Activated naive CD4-positive, alpha-beta T cell (primary cell): Measurements from ENCODE around the gene FBLN1.
"Not testable (repeated sequence)": the region's sequence is repeated elsewhere in the genome, so short reads cannot be mapped to it uniquely, and the experiment has no call there.

Experiments
- DNase-seq, 4 experiments: peaks; one replicate each; lab custom pipeline; 2025; lab: John Stamatoyannopoulos, UW

The FBLN1 gene

DNA sequence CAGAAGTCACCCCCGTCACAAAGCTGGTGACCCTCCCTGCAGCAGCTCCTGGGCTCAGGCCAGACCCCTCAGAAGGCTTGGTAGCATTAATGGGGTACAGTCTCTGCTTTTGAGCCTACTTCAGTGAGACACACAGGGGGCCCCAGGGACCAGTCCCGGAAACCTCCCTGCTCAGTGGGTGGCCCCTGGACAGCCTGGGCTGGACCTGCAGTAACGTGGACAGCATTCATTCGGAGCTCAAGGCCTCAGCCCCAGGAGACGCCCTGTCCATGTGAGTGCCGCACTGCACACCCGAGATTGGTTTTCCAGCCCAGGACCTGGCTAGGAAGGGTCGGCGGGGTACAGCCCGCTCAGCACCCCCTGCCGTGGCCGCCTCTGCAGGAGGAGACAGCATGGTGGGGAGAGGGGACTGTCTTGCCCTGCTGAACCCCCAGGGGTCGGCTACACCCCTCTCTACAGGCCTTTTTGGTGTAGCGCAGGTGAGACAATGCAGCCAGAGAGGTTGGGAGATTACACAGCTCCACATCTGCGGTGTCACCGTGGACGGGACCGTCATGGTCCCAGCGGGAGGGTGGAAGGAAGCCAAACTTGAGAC is 83.4 kb downstream of the FBLN1 start:
- DNase-seq = no peak

DNA sequence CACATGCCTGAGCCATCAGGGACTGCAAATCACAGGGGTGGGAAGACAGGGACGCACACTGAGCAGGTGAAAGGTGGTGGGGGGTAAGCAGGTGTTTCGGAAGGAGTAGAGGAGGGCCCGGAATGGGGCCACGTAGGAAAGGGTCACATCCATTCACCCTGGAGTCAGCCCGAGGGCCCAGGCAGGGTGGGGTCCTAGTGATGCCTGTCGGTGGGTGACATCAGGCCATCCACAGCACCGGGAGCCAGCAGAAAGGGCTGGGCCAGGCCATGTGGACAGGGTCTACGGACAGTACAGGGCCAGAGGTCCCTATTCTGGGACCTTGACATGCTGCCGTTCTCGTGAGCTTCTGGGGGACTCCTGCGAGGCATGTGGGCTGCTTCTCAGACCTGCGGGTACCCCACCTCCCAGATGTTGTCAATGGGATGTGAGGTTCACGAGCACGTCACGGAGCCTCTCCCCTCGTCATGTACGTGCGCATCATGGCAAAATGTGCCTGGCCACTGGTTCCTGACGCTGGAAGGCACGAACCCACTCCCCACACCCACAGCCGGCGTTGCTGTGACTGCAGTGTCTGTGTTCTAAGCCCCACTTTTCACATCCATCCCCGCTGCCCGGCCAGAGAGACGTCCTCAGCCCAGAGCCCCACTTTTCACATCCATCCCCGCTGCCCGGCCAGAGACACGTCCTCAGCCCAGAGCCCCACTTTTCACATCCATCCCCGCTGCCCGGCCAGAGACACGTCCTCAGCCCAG is 84.1 kb downstream of the FBLN1 start:
- no peak for DNase-seq

DNA sequence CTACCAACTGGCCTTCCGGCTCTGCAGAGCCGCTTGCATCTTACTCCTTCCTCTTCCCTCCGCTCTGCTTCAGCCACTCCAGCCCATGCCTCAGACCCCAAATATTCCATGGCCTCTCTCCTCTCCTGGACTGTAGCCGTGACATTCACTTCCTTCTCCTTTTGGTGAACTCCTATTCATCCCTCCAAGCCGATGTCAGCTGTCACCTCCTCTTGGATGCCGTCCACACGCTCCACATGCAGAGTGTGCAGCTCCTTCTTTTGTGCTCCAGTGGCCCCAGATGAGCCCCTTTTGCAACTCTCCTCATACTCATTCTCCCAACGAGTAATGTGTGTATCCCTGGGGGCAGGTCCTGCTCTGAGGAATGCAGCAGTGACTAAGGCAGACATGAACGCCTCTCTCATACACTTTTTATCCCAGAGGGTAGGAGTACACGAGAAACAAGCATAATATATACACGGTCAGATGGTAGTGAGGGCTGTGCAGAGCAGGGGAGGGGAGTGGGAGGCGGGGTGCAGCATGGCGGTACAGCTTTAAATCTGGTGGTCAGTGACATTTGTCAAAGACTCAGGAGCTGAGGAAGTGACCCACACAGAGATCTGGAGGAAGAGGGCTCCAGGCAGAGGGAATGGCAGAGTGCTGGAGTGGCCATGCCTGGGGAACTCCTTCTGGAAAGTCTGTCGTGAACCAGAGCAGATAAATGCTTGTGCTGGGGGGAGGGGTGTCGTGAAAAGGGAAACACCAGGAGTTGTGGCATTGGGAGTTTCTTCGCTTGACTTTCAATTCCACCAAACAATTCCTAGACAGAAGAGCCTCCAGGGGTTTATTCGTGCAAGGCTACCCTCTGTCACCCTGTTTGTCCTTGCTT is 85.2 kb downstream of the FBLN1 start:
- no peak for DNase-seq

DNA sequence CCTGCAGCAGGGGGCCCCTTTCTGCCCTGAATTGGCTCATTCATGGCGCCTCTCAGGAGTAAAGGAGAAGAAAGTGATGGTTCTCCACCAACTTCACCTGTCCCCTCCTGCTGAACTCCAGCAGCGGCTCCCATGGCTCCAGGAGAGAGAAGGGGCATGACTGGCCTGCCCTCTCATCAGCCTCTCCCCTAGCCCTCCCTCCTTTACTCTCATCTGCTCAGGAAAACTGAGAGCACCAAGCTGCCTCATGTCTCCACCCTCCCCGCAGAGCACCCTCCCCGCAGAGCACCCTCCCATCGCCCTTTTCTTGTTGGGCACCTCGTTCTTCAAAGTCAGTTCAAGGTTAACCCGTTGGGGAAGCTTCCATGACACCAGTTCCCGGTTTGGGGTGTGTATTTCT is 86.9 kb downstream of the FBLN1 start:
- no peak for DNase-seq

DNA sequence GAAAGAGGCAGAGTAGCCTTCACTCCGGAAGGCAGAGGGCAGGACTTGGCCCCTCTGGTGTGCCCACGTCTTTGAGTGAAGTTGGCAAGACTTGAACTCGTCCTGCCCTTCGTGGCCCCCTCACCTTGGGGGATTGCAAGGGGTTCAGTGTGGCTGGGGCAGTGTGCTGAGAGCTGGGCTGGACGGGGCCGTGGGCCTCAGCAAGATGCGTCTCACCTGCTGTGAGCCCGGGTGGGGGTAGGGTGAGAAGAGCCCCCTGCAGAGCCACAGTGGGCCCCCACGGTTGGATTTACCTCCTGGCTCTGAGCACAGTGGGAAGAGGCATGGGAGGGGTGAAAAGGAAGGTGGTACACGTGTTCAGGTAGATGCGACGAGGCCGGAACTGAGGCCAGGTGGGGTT is 87.6 kb downstream of the FBLN1 start:
- DNase-seq = no peak

DNA sequence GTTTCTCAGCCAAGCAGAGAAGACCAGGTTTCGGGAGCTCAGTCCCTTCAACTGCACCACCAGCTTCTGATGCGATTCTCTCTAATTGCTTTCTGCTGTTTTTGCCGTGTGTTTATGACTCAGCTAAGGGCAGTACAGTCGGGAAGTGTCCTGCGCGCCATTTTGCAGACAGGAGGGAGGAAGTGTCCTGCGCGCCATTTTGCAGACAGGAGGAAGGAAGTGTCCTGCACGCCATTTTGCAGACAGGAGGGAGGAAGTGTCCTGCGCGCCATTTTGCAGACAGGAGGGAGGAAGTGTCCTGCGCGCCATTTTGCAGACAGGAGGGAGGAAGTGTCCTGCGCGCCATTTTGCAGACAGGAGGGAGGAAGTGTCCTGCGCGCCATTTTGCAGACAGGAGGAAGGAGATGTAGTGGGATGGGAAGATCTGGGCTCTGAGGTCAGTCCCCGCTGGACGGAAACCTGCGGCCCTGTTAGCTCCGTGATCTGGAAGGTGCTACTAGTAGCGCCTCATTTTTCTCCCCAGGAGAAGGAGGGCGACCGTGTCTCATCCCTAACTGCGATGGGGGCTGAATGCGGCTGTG is 89.0 kb downstream of the FBLN1 start:
- DNase-seq = not testable (repeated sequence)

DNA sequence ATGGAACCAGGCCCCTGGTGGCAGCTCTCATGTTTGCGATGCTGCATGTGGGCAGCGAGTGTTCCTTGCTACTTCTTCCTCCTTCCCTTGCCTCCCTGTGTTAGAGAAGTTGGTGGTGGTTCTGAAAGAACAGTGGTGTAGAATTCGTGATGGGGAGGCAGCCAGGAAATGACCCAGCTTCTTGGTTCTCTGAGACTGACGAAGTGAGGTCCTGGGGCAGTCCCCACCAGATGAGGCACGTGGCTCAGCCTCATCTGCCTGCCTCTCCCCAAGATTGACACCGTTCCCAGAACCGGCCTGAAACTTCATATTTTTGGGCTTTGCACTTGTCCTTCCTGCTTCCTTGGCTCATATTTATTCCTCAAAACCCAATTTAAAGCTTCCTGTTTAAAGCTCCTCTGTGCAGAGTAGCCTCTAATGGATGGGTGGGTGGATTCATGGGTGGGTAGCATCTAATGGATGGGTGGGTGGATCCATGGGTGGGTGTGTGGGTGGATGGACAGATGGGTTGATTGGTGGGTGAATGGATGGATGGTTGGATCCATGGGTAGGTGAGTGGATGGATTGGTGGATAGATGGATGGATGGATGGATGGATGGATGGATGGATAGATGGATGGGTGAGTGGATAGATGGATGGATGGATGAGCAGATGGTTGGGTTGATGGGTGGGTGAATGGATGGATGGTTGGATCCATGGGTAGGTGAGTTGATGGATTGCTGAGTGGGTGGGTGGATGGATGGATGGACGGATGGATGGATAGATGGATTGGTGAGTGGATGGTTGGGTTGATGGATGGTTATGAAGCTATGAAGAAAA is 91.6 kb downstream of the FBLN1 start:
- DNase-seq = no peak

DNA sequence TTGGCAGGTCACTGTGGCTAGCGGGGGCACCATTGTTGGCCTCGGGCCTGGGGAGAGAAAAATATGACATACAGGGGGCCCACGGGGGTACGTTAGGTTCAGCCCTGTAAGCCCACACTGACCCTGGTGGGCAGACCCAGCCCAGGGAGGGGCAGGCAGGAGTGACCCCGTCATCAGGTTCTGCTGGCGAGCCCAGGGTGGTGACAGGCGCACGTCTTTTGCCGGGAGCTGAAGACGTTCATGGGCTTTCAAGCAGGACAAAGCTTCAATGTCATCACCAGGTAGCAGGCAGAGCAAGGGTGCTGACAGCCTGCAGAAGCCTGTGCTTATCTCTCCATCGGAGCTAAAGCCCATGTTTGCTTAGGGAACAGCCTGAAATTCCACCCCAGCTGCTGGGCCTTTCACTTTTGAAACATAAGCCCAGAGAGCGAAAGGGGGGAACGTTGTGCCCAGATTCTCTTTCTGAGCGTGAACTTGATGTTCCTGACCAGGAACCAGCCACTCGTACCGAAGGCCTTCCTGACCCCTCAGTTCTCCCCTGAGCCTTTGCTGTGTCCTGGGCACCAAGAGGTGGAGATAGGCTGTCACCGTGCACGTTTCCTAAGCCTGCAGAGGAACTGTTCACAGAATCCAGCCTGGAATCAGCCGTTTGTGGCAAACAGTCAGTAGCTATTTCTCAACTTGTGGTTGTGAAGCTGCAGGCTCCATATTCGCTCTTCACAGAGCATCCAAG is 94.9 kb downstream of the FBLN1 start:
- DNase-seq = no peak

DNA sequence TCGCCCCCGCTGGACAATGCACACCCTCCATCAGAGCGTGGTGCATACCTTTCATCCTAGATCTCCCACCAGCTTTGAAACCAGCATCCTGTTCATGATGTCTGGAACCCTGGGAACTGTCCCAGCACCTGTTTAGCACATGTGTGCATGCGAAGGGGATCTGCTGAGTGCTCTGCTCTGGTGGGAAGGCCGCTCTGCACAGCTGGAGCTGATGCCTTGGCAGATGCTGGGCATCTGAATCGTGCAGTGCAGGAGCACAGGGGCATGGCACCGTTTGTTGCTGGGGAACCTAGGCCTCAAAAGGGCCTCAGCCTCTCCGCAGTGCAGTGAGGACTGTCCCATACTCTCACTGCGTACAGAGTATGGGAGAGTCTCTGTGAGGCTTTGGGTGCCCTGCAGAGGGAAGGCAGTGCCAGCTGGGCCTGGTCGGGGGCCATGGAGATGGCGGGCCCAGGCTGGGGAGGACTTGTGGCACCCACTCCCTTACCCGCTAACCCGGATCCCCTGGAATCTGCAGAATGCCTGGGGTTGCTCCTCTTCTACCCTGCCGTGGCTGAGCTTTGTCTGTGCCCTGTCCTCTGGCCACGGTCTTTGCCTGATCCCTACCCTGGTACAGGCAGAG is 96.0 kb downstream of the FBLN1 start:
- no peak for DNase-seq

DNA sequence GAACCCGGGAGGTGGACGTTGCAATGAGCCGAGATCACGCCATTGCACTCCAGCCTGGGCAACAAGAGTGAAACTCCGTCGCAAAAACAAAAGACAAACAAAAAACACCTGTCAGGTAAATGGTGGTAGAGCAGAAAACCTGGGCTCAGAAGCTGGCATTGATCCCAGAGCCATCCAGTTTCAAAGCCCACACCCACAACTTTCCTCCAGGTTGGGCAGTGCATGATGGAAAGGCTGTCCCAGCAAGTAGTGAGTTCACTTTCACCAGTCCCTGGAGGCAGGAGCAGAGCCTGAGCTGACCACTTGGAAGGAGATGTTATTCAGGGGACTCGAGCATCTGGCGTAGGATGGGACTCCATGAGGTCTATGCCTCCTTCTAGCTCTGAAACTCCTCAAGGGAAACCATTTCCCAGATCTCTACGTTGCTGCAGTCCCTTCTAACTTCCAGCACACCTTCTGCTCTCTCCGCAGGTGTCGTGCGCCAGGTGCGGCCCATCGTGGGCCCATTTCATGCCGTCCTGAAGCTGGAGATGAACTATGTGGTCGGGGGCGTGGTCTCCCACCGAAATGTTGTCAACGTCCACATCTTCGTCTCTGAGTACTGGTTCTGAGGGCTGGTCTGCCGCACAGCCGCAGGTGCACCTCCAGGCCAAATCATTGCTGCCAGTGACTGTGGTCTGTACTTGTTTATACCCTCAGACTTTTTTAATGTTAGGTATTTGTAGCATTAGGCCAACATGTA is 97.3 kb downstream of the FBLN1 start:
- no peak for DNase-seq

DNA sequence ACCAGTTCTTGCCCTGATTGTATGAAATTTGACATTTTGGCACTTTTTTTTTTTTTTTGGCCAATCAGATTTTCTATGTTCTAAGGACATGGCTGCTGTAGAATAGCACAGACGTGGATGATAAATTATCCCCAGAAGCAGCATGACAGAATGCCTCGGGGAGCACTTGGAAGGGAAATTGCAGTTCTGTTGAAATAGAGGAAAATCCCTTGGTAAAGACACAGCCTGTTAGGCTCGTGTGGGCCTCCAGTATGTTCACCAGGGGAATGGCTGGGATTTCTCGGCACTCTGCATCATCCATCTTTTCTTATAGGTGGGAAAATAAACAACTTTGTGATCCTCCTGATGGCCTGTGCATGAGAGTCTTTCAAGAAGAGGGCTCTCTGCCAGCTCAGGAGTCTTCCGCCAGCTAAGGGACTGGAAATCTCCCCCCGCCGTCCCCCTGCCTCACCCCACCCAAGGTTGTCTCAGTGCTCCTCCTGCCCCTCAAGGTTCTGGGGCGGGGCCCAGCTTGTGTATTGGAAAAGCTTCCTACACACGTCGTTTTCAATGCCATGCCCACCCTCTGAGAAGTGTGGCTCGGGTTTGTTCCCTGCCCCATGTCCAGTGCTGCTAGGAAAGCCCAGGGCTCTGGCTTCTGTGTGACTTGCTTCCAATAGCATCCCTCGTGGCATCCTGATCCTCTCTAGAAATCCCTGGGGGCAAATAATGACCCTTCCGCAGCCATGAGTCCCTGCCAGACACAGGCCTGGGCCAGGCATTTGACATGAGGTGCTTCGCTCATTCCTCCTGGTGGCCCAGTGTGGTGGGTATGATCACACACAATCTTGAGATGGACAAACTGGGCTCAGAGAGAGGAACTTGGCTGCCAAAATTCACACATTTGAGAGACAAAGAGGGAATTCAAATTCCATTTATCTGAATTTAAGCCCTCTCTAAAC is 98.4 kb downstream of the FBLN1 start:
- no peak for DNase-seq

DNA sequence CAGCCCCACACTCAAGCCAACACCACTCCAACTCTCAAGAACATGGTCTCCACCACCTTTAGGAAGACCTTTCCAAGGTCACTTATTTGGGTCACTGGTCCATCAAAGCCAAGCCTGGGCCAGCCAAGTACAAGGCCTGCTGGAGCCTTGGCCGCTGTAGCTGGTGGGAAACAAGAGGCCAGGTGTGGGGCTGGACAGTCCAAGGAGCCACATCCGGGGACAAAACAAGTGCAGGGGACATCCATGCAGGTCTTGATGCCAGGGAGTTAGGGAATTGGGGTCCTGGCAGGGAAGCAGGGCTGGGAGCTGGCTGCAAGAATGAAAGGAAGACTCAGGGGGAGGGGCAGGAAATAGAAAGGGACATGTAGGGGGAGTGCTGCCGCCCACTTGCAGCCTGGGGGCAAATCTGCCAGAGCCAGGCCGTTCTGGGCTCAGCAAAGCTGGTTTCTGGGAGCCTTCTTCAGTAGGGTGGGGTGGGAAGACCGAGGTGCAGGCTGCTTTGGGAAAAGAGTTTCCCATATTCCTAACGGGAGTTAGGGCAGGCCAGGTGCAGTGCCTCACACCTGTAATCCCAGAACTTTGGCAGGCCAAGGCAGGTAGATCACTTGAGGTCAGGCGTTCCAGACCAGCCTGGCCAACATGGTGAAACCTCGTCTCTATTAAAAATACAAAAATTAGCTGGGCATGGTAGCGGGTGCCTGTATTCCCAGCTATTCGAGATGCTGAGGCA is 99.5 kb downstream of the FBLN1 start:
- no peak for DNase-seq

DNA sequence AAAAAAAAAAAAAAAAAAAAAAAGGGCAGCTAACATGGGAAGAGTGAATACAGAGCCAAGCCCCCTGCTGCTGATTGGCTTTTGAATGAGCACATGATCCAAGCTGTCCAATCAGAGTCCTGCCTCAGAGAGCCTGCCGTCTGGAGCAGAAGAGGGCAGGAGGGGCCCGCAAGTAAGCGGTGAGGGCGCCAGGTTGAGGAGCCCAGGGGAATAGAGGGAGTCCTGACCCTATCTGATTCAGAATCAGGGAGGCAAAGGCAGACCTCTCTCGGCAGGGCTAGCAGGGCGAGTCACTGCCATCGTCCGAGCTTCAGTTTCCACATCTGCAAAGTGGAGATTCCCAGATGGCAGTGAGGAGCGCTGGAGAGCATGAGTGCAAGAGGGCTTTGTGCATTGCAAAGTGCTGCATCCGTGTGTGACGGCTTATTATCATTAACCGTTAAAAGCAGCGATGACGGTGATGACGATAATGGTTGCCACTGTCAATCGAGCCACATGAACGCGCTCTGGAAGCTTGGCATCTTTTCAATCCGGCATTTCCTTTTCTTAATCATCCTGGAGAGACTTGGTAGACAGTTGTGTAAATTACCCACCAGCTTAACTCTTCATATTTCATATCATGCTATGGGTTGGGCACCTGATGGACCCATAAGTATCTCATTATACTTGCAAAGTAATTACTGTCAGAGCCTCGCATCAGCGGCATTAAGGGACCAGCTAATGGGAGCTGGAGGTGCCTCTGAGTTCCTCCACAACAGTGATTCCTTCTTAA is 100.3 kb downstream of the FBLN1 start:
- no peak for DNase-seq

DNA sequence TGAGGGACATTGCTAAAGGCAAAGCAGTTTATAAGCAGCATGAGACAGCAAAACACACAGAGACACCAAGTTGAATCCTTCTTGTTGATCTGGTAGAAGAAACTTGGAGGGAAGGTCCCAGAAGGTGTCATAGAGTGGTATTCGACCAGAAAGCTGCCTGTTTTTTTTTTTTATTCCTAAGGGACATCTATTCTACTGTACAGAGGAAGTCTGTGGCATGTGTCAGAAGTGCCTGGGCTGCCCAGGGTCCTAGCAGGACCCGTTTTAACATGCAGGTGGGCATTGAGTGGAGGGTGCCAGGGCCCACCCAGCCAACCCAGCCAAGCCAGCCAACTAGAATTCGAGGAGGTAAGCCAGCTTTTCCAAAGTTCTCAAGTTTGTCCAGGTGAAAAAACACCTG is 100.9 kb downstream of the FBLN1 start:
- no peak for DNase-seq

DNA sequence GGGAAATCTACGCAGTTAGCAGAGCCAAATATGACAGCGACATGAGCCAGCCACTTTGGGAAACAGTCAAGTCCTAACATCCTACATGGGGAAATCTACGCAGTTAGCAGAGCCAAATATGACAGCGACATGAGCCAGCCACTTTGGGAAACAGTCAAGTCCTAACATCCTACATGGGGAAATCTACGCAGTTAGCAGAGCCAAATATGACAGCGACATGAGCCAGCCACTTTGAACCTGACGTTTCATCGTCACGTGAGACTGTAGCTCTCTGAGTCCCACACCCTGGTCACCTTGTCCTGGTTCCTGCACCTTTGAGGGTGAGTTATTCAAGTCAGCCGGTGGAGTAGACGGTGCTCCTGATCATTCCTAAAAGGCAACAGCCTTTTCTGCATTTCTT is 105.4 kb downstream of the FBLN1 start:
- DNase-seq = not testable (repeated sequence)

DNA sequence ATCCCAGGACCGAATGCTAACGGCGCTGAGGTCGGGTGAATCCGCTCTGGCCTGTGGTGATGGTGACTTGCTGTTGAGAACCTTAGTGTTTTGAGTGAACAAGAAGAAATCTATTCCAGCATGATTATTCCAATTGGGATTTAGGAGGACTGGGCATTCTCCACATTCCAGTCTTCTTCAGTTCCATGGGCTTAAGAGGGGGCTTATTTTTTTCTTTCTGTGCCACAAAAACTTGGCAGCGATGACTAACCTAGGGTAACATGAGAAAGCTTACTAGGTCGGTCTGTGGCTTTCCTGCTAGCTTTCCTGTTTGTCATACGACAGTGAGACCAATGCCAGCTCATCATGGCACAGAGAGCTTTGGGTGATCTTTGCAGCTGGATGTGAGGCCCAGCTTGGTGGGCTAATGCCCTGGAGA is 106.1 kb downstream of the FBLN1 start:
- no peak for DNase-seq

DNA sequence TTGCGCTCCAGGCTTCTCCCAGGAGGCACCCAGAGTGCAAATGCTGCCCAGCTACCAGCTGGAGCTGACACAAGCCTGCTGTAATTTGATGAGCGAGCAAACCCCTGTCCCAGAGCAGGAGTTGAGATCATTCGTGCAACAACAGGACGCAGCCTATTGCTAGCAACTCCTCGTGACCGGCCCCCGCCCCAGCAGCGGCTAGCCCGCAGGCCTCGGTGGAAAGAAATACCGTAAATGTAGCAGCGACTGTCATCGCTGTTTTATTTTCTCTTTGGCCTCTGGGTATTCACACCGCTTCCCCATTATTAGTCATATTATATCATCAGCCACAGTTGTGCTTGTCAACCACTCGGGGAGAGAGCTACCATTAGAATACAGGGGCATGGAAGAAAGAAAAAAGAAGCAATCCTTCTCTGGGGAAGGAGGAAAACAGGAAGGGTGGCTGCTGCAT is 109.8 kb downstream of the FBLN1 start:
- DNase-seq = no peak
